K562 (cell line): ENCODE results near the gene UBE2S. TPM values are rescaled to one million over a fixed set of nuclear protein-coding genes. Genes with fewer than 3 reads are reported as not detected.

Experiments
- ATAC-seq: fragments of 200-7000 bp; cut with Tn5 transposase; 3 replicates; pipeline ENCODE4 v1.9.1; 2020; ENCODE audit warnings: moderate library complexity
- BruUV-seq: library from RNA; stranded (reverse); fragments of 400-500 nt; replicated peaks from 2 replicates; lab custom pipeline; 2021; lab: Mats Ljungman, UMichigan
- CTCF ChIA-PET: fragments of 300-600 bp; formaldehyde crosslinking; extraction: SDS; loops from one replicate; lab custom pipeline; 2021; ENCODE audit warnings: low intra/inter-chr PET ratio; lab: Yijun Ruan, JAX
- POLR2A ChIA-PET: fragments of 300-600, 350-650 bp; sonication (Branson Sonifier 250); formaldehyde crosslinking; extraction: SDS; loops from one replicate; lab custom pipeline; 2021; ENCODE audit warnings: antibody characterized with exemption, inconsistent platforms; lab: Yijun Ruan, JAX
- DNase-seq, 4 experiments: peaks; one replicate each; pipeline versions ENCODE4 v3.0.0 to v3.0.0-alpha.2; 2011 to 2018; ENCODE audit warnings: low spot score in 3 of 4, mixed read lengths in 3 of 4; ENCODE audit errors: extremely low read depth in 1 of 4
- FAIRE-seq: peaks from 2 replicates; lab custom pipeline; 2011; peaks lifted over from hg19 to GRCh38; lab: Jason Lieb, UNC
- H2AFZ ChIP-seq: 2 replicates; pipeline ENCODE4 v1.6.0; 2011; ENCODE audit warnings: low read depth, low read length, control low read depth, inconsistent platforms
- H3K27ac ChIP-seq: fragments of 200-600 bp; 3 replicates; pipeline ENCODE4 v1.8.0; 2011; ENCODE audit warnings: low read depth, mild to moderate bottlenecking, control low read depth, inconsistent platforms, low read length, moderate library complexity, mixed read lengths; ENCODE audit errors: extremely low read depth
- H3K27me3 ChIP-seq, 2 experiments: fragments of 300-600 bp in 1 of 2; 2 replicates in 1 of 2; 3 replicates in 1 of 2; pipeline versions ENCODE4 v1.6.0 to v1.8.0; 2011; ENCODE audit warnings: inconsistent platforms in 2 of 2, low read length in 2 of 2, mild to moderate bottlenecking in 1 of 2, mixed read lengths in 1 of 2, moderate library complexity in 1 of 2; ENCODE audit not compliant: control insufficient read depth in 2 of 2, insufficient read depth in 2 of 2
- H3K36me3 ChIP-seq: fragments of 300-600 bp; 3 replicates; pipeline ENCODE4 v1.8.0; 2011; ENCODE audit warnings: mild to moderate bottlenecking, low read length, inconsistent platforms; ENCODE audit not compliant: control insufficient read depth, insufficient read depth
- H3K4me1 ChIP-seq, 2 experiments: fragments of 200-600 bp in 1 of 2; replicated peaks in 1 of 2; 2 replicates in 1 of 2; 3 replicates in 1 of 2; pipeline versions ENCODE4 v1.5.1 to v1.8.0; 2011; ENCODE audit warnings: inconsistent platforms in 2 of 2, low read length in 2 of 2, mild to moderate bottlenecking in 1 of 2, mixed read lengths in 1 of 2, moderate library complexity in 1 of 2; ENCODE audit not compliant: control insufficient read depth in 2 of 2, insufficient read depth in 2 of 2
- H3K4me2 ChIP-seq: 2 replicates; pipeline ENCODE4 v1.6.1; 2011; ENCODE audit warnings: low read length, control low read depth, inconsistent platforms, mixed read lengths; ENCODE audit not compliant: insufficient read depth
- H3K4me3 ChIP-seq: fragments of 200-600 bp; sonication (generic), shearing (Covaris generic); 2 replicates; pipeline ENCODE4 v1.5.1; 2016; ENCODE audit warnings: control low read depth, inconsistent platforms
- H3K79me2 ChIP-seq: fragments of 200-600 bp; 3 replicates; pipeline ENCODE4 v1.8.0; 2011; ENCODE audit warnings: low read length, inconsistent platforms; ENCODE audit not compliant: control insufficient read depth, insufficient read depth
- H3K9ac ChIP-seq, 2 experiments: 2 replicates each; pipeline versions ENCODE4 v1.6.0 to v1.6.1; 2011; ENCODE audit warnings: low read depth in 2 of 2, low read length in 2 of 2, control low read depth in 1 of 2, inconsistent platforms in 1 of 2, mild to moderate bottlenecking in 1 of 2, mixed read lengths in 1 of 2; ENCODE audit not compliant: insufficient read depth in 1 of 2
- H3K9me1 ChIP-seq: one replicate; pipeline ENCODE4 v1.6.0; 2011; ENCODE audit warnings: inconsistent platforms, mild to moderate bottlenecking, low read length, moderate library complexity; ENCODE audit not compliant: control insufficient read depth, insufficient read depth
- H3K9me3 ChIP-seq: replicated peaks from 2 replicates; pipeline ENCODE4 v1.5.1; 2011; ENCODE audit warnings: low read depth, low read length, inconsistent platforms; ENCODE audit not compliant: control insufficient read depth, insufficient read depth
- H4K20me1 ChIP-seq: replicated peaks from 2 replicates; pipeline ENCODE4 v1.6.1; 2011; ENCODE audit warnings: low read length, inconsistent platforms, mixed read lengths; ENCODE audit not compliant: control insufficient read depth, insufficient read depth
- PATZ1 ChIP-seq: fragments of 250-450 bp; sonication (Bioruptor Pico); IDR thresholded peaks from 2 replicates; pipeline ENCODE4 v1.5.0; 2020; ENCODE audit warnings: mild to moderate bottlenecking, borderline replicate concordance
- PREB ChIP-seq: sonication (generic); formaldehyde crosslinking; IDR thresholded peaks from 2 replicates; pipeline ENCODE4 v1.8.1; 2023; ENCODE audit warnings: mild to moderate bottlenecking, missing genetic modification reagents
- ZBTB7A ChIP-seq: IDR thresholded peaks from 2 replicates; pipeline ENCODE4 v1.6.1; 2011; ENCODE audit warnings: low read depth, mild to moderate bottlenecking, low read length, moderate library complexity, borderline replicate concordance; ENCODE audit not compliant: control insufficient read depth
- WGBS: fragments of 100-300 bp; shearing (Covaris generic); methylation state at CpG from one replicate; pipeline ENCODE4 v1.1.6; 2016; ENCODE audit warnings: low coverage, mixed read lengths; ENCODE audit not compliant: insufficient coverage; ENCODE audit errors: missing lambda C conversion rate; 5-methylcytosine and 5-hydroxymethylcytosine counted together
- in situ Hi-C: fragments of 300-500 bp; cut with MboI; formaldehyde crosslinking; loops from 4 replicates; pipeline ENCODE4 v1.15.0; 2018; ENCODE audit warnings: inconsistent platforms, mixed read lengths
- intact Hi-C: fragments of 100-400 bp; cut with micrococcal nuclease; formaldehyde crosslinking; loops from 2 replicates; pipeline ENCODE4 v1.14.2; 2022
- polyA plus RNA-seq, 8 experiments: library from polyadenylated mRNA; depleted of rRNA in 4 of 8; stranded (reverse) in 5 of 8; unstranded in 3 of 8; fragments of >200 nt; fragmentation: Nextera tagmentation in 2 of 8; fragmentation: Illumina TruSeq in 1 of 8; extraction: Ambion mirVana in 2 of 8; extraction: Trizol in 1 of 8; gene quantifications; 2 replicates each; pipeline versions ENCODE4 v1.2.1 to v1.2.3, GENCODE V29; 2011 to 2014; ENCODE audit warnings: inconsistent platforms in 1 of 8, missing spikeins in 1 of 8
- total RNA-seq, 7 experiments: library from RNA; depleted of rRNA in 6 of 7; stranded (reverse); fragments of >200 nt in 6 of 7; fragmentation: Illumina TruSeq in 2 of 7; extraction: Trizol in 2 of 7; gene quantifications; 2 replicates each; pipeline versions ENCODE4 v1.2.1 to v1.2.3, GENCODE V29; 2011 to 2021; ENCODE audit warnings: low replicate concordance in 1 of 7

UBE2S gene
- total and polyA plus RNA-seq, 9 of the 15 experiments (the other 6 are each of a cell fraction or from before 2014, with no cell fraction given) = 1.5 to 1,305 (median 157) TPM

DNA sequence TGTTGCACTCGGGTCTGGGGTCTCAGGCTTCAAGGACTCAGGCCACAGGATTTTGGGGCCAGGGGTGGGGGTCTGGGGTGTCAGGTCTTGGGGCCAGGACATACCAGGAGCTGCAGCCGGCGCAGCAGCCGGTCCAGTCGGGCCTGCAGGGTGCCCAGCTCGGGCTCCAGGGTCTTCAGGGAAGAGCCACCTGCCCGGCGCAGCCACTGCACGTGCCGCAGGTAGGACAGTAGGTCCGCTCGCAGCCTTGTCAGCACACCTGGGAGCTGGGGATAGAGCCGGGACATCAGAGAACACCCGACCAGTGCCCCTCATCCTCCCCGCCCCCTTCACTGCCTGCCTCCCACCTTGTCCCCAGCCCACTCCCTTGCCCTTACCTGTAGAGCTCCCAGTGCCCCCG is 39.5 kb downstream of the UBE2S start:
- intact Hi-C loops (no loop called here), in situ Hi-C loops (no loop called here)
- H3K27me3 ChIP-seq = peaks cover 11% of the 10 kb centered on the region in 2 experiments; a peak in 4 of 5 replicates
- no peaks in the 10 kb centered on the region for H3K9me3 ChIP-seq
- peaks cover 0 to 51% of the 10 kb centered on the region in 2 experiments; a peak in 3 of 5 replicates for H3K4me1 ChIP-seq
- H3K4me3 ChIP-seq = no peak overlapping the region
- peak overlapping the region in 1 of 2 experiments; percentile 26; a peak in 1 of 4 replicates for H3K9ac ChIP-seq
- TF ChIP-seq PATZ1 (CRISPR knock-in tag) (no peak), ZBTB7A (peak; percentile 32; the same call in 1 of the 2 replicates), PREB (CRISPR knock-in tag) (no peak)
- no peak overlapping the region for H3K4me2 ChIP-seq
- ATAC-seq = no peak
- BruUV-seq = no TSS peak
- no peak overlapping the region for H3K27ac ChIP-seq
- DNase-seq = no peak
- WGBS = 63% methylated on average over 4 of the region's 16 CpGs
- H3K36me3 ChIP-seq = no peaks in the 10 kb centered on the region
- no peak overlapping the region for H2AFZ ChIP-seq
- 0 out of 2 replicates have a peak, but pooled peaks cover 3% of the 10 kb centered on the region for H4K20me1 ChIP-seq
- FAIRE-seq = no peak
- CTCF ChIA-PET = no interaction called here
- H3K79me2 ChIP-seq = no peaks in the 10 kb centered on the region
- POLR2A ChIA-PET = interaction anchor here (0.7 to 1.5 kb wide), 3 partner anchors 20 to 38 kb away, joined by 3 to 6 read pairs (median 5); no protein-coding TSS in a partner anchor
- H3K9me1 ChIP-seq = no peaks in the 10 kb centered on the region
